ENCODE measurements around the gene GATA6.

GRCh38 chr18:22230471-22230945 is 61.1 kb downstream of the GATA6 start:
- no peak for TF ChIP-seq CTCF (IDR thresholded peaks at IDR 0.05)
- TF ChIP-seq POLR2AphosphoS5 (IDR thresholded peaks at IDR 0.05) = no peak
- TF ChIP-seq EP300 (IDR thresholded peaks at IDR 0.05) = no peak
